Type B pancreatic cell (in vitro differentiated cells): Measurements from ENCODE around the gene ITGA1. TPM values are rescaled to one million over a fixed set of nuclear protein-coding genes. Genes with fewer than 3 reads are reported as not detected.

Experiments used
- DNase-seq: peaks from one replicate; pipeline ENCODE4 v3.0.0; 2021; ENCODE audit warnings: mixed read lengths; ENCODE audit not compliant: unreplicated experiment; ENCODE audit errors: extremely low spot score
- H3K27ac Mint-ChIP-seq: 2 replicates; pipeline ENCODE4 v1.8.0; 2021; ENCODE audit warnings: mild to moderate bottlenecking, mixed read lengths
- H3K27me3 Mint-ChIP-seq: 2 replicates; pipeline ENCODE4 v1.8.0; 2021; ENCODE audit warnings: mixed read lengths
- H3K36me3 Mint-ChIP-seq: 2 replicates; pipeline ENCODE4 v1.8.0; 2021; ENCODE audit warnings: mixed read lengths
- H3K4me1 Mint-ChIP-seq: one replicate; pipeline ENCODE4 v1.8.0; 2021; ENCODE audit warnings: mixed read lengths; ENCODE audit not compliant: unreplicated experiment
- H3K4me3 Mint-ChIP-seq: 2 replicates; pipeline ENCODE4 v1.8.0; 2021; ENCODE audit warnings: mild to moderate bottlenecking, mixed read lengths
- H3K9me3 Mint-ChIP-seq: 2 replicates; pipeline ENCODE4 v1.8.0; 2021; ENCODE audit warnings: mixed read lengths
- total RNA-seq: library from RNA; stranded (reverse); gene quantifications from 2 replicates; pipeline ENCODE4 v1.2.1, GENCODE V29; 2021; ENCODE audit warnings: low replicate concordance
- TF ChIP-seq, protein P1 (sequence below): fragments of 200-600 bp; sonication (generic); conservative IDR thresholded peaks from 2 replicates; pipeline ENCODE4 v1.5.0; 2021; ENCODE audit warnings: antibody characterized with exemption, mild to moderate bottlenecking

ITGA1 gene
- total RNA-seq, 1 donor from 2014 or later, result 17.0 TPM

DNA sequence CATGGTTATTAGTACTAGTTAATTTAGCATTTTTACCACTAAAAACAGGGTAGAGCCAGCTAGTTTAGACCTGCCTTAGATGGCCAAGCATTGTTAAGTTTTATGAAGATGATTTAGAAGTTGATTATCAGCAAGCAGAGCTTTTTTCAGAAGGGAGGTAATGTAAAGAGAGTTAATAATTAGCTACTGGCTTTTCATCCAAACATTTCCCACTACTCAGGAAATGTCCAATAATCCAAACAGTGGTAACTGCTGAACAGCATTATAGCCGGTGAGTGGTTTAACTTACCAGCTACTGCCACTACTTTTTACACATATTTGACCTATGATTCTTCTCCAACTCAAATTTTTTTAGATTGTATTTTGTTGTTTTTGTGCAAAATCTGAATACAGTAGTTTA is 1.7 kb downstream of the ITGA1 start:
- Mint-ChIP-seq H3K4me1 (peaks cover 15% of the 10 kb centered on the region), H3K27ac (no peak overlapping the region), H3K27me3 (peaks cover 50% of the 10 kb centered on the region), H3K4me3 (peak overlapping the region; percentile 93), H3K36me3 (no peaks in the 10 kb centered on the region), H3K9me3 (no peaks in the 10 kb centered on the region)
- TF ChIP-seq, protein P1, sequence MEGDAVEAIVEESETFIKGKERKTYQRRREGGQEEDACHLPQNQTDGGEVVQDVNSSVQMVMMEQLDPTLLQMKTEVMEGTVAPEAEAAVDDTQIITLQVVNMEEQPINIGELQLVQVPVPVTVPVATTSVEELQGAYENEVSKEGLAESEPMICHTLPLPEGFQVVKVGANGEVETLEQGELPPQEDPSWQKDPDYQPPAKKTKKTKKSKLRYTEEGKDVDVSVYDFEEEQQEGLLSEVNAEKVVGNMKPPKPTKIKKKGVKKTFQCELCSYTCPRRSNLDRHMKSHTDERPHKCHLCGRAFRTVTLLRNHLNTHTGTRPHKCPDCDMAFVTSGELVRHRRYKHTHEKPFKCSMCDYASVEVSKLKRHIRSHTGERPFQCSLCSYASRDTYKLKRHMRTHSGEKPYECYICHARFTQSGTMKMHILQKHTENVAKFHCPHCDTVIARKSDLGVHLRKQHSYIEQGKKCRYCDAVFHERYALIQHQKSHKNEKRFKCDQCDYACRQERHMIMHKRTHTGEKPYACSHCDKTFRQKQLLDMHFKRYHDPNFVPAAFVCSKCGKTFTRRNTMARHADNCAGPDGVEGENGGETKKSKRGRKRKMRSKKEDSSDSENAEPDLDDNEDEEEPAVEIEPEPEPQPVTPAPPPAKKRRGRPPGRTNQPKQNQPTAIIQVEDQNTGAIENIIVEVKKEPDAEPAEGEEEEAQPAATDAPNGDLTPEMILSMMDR, result no peak
- DNase-seq, result no peak

DNA sequence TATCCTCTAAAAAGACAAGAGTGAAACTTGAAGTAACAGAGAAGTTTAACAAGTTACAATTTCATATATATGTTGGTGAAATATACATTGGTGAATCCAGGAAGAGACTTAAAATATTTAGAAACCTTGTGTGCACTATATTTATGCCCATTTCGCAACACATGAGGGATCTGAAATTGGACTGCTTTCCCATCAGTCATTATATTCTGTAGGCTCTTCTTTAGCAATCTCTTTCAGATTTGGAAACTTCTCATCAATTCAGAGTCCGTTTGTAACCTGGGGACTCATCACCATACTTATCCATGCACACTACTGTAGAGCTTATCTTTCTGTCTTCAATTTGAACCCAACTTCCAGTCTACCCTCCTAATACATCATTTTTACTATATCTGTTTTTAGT is 2.1 kb downstream of the ITGA1 start:
- peaks cover 15% of the 10 kb centered on the region for H3K4me1 Mint-ChIP-seq
- H3K36me3 Mint-ChIP-seq, result no peaks in the 10 kb centered on the region
- no peak for DNase-seq
- H3K4me3 Mint-ChIP-seq, result peak overlapping the region; percentile 93
- H3K9me3 Mint-ChIP-seq, result no peaks in the 10 kb centered on the region
- TF ChIP-seq, protein P1, result no peak
- peaks cover 50% of the 10 kb centered on the region for H3K27me3 Mint-ChIP-seq
- no peak overlapping the region for H3K27ac Mint-ChIP-seq

DNA sequence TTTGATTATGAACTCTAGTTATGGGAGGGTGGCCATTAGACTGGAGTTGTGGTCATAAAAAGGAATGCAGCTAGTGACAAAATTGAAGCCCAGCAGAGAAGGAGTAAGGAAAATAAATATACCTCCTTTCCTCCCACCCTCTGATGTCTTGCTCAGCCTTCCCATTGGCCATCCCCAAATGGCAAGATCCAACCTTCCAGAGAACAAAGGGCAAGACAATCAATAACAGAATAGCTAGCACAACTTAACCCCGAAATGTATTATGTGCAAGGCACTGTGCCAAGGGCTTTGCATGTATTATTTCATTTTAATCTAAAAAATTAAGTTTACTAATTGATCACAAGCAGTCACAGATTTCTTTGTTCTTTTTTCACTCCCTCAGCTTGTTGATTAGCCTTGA is 3.6 kb downstream of the ITGA1 start:
- no peak overlapping the region for H3K4me3 Mint-ChIP-seq

DNA sequence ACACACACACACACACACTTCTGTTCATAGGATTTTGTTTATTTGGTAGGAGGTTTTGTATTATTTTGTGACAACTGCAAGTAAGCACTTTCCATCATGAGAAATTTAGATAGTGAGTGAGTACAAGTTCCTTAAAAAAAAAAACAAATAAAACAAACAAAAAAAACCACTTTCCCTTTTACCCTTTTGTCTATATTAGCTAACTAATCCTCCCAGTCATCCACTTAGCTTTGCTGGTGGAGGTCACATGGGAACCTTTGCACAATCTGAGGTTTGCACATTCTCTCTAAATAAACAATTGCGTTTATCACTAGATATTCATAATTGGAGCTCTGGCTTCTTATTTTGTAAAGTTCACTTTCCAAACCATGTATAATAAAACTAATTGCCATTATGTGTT is 6.8 kb downstream of the ITGA1 start:
- Mint-ChIP-seq H3K36me3 (no peaks in the 10 kb centered on the region), H3K4me1 (peaks cover 25% of the 10 kb centered on the region), H3K9me3 (no peaks in the 10 kb centered on the region), H3K27me3 (peaks cover 15% of the 10 kb centered on the region), H3K4me3 (no peak overlapping the region), H3K27ac (no peak overlapping the region)
- DNase-seq, result no peak
- TF ChIP-seq, protein P1, result no peak

More for the DNA sequence above, 3.6 kb downstream of the ITGA1 start:
- H3K4me1 Mint-ChIP-seq, result peaks cover 15% of the 10 kb centered on the region
- peaks cover 44% of the 10 kb centered on the region for H3K27me3 Mint-ChIP-seq
- TF ChIP-seq, protein P1, result no peak
- DNase-seq, result no peak
- no peaks in the 10 kb centered on the region for H3K36me3 Mint-ChIP-seq
- H3K27ac Mint-ChIP-seq, result no peak overlapping the region
- H3K9me3 Mint-ChIP-seq, result no peaks in the 10 kb centered on the region

DNA sequence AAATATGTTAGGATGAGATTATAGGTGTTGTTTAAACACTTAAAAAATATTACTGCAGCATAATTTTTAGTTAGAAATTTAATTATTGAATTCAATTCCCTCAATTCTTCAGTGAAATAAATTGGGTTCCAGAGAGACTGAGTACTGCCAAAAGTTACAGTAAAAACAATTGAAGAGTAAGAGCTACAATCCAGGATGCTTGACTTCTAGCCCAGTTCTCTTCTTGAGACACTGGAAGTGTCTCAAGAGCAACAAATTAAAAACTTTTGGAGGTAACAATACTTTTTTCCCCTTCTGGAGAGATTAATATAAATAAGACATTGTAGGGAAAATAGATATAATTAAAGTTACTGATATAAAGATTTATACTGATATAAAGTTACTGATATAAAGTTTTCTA is 8.3 kb downstream of the ITGA1 start:
- Mint-ChIP-seq H3K27ac (no peak overlapping the region), H3K4me1 (peaks cover 22% of the 10 kb centered on the region), H3K4me3 (no peak overlapping the region), H3K27me3 (no peaks in the 10 kb centered on the region), H3K36me3 (no peaks in the 10 kb centered on the region), H3K9me3 (no peaks in the 10 kb centered on the region)
- DNase-seq, result no peak
- TF ChIP-seq, protein P1, result no peak

DNA sequence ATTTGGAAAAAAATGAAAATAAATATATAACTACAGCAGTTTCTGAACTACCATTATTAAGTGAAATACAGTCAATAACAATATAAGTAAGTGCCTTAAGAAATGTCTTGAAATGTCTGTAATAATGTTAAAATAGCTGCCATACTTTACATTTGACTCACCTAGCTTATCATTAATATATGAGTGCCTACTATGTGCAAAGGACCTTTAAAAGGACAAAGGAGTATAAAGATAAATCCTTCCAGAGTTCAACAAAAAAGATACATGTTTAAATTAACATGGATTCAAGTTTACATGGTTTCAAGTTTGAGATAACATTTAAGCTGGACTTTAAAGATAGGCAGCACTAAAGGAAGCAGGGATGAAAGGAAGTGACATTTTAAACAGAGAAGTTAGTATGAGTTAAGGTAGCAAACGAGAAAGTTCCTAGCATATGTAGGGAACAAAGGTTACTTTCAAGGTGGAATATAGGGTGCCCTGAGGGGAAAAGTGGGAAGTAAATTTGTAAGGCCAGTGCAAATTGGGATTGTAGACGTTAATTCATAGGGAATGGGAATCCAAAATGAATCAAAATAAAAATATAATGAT is 8.9 kb downstream of the ITGA1 start:
- H3K4me3 Mint-ChIP-seq, result peak overlapping the region; percentile 13
- no peak for DNase-seq
- no peak overlapping the region for H3K27ac Mint-ChIP-seq
- TF ChIP-seq, protein P1, result no peak
- H3K9me3 Mint-ChIP-seq, result no peaks in the 10 kb centered on the region
- H3K36me3 Mint-ChIP-seq, result no peaks in the 10 kb centered on the region
- no peaks in the 10 kb centered on the region for H3K27me3 Mint-ChIP-seq
- H3K4me1 Mint-ChIP-seq, result peaks cover 27% of the 10 kb centered on the region
